HUES48 (cell line): Measurements from ENCODE around the gene PRKCD.

Experiments used
- H3K27ac ChIP-seq: one replicate; pipeline ENCODE4 v1.7.0; 2013; ENCODE audit warnings: low read depth, low read length, inconsistent platforms
- H3K27me3 ChIP-seq: 2 replicates; pipeline ENCODE4 v1.6.1; 2013; ENCODE audit warnings: mild to moderate bottlenecking, low read length; ENCODE audit not compliant: control insufficient read depth, insufficient read depth
- H3K36me3 ChIP-seq: 2 replicates; pipeline ENCODE4 v1.6.1; 2013; ENCODE audit warnings: low read length; ENCODE audit not compliant: control insufficient read depth, insufficient read depth
- H3K4me1 ChIP-seq: 2 replicates; pipeline ENCODE4 v1.6.1; 2013; ENCODE audit warnings: mild to moderate bottlenecking, low read length; ENCODE audit not compliant: control insufficient read depth, insufficient read depth
- H3K4me3 ChIP-seq: 2 replicates; pipeline ENCODE4 v1.5.1; 2013; ENCODE audit warnings: mild to moderate bottlenecking, low read depth, low read length
- H3K9ac ChIP-seq: 2 replicates; pipeline ENCODE4 v1.6.1; 2013; ENCODE audit warnings: mild to moderate bottlenecking, low read depth, low read length, moderate library complexity
- H3K9me3 ChIP-seq: 2 replicates; pipeline ENCODE4 v1.6.1; 2013; ENCODE audit warnings: low read length; ENCODE audit not compliant: control insufficient read depth, insufficient read depth

The PRKCD gene

DNA sequence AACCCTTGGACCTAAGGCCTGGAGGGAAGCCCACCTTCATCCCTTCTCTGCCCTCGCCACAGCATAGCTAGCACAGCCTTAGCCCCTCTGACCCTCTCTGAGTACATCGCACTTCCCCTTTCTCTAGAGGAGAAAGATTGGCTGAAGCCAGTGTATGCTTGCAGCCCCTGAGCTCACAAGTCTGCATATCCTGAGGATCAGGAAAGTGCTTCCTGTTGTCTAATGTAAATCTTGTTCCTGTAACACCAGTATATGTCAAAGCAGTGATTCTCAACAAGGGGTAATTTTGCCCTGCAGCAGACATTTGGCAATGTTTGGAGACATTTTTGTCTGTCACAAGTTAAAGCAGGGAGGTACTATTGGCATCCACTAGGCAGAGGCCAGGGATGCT lies 2.2 kb upstream of the PRKCD start:
- H3K4me1 ChIP-seq: peaks cover 20% of the 10 kb centered on the region
- H3K4me3 ChIP-seq: no peak overlapping the region
- H3K9me3 ChIP-seq: no peaks in the 10 kb centered on the region
- no peak overlapping the region for H3K9ac ChIP-seq
- no peaks in the 10 kb centered on the region for H3K36me3 ChIP-seq
- H3K27ac ChIP-seq: peak overlapping the region; percentile 4
- H3K27me3 ChIP-seq: peaks cover 13% of the 10 kb centered on the region; the same call in 1 of the 2 replicates

DNA sequence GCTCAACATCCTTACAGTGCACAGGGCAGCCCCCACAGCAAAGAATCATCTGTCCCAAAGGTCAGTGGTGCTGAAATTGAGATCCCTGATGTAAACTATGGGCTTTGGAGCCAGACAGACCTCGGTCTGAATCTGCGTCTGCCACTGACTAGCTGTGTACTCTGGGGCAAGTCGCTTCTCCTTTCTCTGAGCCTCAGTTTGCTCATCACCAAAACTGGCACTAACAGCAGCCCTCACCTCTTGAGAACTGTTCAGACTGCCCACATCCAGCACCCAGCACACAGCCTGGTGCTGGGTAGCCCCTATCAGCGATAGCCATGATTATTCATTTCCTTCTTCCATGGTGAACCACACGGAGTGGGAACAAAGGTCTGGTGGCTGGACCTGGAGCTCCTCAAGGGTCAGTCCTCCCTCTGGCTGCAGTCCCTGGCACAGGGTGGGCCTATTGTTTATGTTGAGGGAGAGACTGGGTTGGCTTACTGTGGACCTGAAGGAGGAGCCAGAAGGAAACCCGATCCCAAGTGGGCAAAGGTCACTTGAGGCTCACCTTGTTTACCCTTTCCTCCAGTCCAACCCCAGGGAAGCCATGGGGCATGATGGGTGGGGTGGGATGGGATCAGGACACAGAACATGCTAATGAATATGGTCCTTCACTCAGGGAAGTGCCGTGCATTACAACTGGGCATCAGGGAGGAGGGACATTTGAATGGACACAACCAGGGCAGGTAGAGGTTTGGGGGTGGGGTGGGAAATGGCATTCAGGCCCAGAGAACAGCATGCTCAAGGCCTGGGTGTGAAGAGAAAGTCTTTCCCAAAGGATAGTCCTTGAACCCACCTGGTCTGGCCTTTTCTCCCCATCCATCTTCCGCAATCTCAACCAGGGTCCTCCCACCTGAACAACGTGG lies 1.6 kb upstream of the PRKCD start:
- H3K4me1 ChIP-seq: peaks cover 20% of the 10 kb centered on the region
- peaks cover 13% of the 10 kb centered on the region; the same call in 1 of the 2 replicates for H3K27me3 ChIP-seq
- H3K4me3 ChIP-seq: no peak overlapping the region
- no peaks in the 10 kb centered on the region for H3K36me3 ChIP-seq
- H3K9ac ChIP-seq: no peak overlapping the region
- H3K27ac ChIP-seq: peak overlapping the region; percentile 4
- no peaks in the 10 kb centered on the region for H3K9me3 ChIP-seq

GRCh38 chr3:53160061-53160659 lies 849 bp upstream of the PRKCD start:
- Histone ChIP-seq H3K9ac (no peak overlapping the region), H3K4me1 (peaks cover 20% of the 10 kb centered on the region), H3K27ac (no peak overlapping the region)

GRCh38 chr3:53161450-53161819 lies 426 bp downstream of the PRKCD start:
- Histone ChIP-seq H3K27ac (peak overlapping the region; percentile 23), H3K4me3 (peak overlapping the region; percentile 80), H3K9me3 (no peaks in the 10 kb centered on the region), H3K36me3 (no peaks in the 10 kb centered on the region), H3K9ac (0 out of 2 replicates have a peak overlapping the region, but pooled peaks have one; percentile 29), H3K4me1 (peaks cover 20% of the 10 kb centered on the region), H3K27me3 (peaks cover 13% of the 10 kb centered on the region; the same call in 1 of the 2 replicates)

More at GRCh38 chr3:53160061-53160659, 849 bp upstream of the PRKCD start:
- H3K27me3 ChIP-seq: peaks cover 13% of the 10 kb centered on the region; the same call in 1 of the 2 replicates
- no peaks in the 10 kb centered on the region for H3K36me3 ChIP-seq
- H3K9me3 ChIP-seq: no peaks in the 10 kb centered on the region
- peak overlapping the region; percentile 80 for H3K4me3 ChIP-seq

DNA sequence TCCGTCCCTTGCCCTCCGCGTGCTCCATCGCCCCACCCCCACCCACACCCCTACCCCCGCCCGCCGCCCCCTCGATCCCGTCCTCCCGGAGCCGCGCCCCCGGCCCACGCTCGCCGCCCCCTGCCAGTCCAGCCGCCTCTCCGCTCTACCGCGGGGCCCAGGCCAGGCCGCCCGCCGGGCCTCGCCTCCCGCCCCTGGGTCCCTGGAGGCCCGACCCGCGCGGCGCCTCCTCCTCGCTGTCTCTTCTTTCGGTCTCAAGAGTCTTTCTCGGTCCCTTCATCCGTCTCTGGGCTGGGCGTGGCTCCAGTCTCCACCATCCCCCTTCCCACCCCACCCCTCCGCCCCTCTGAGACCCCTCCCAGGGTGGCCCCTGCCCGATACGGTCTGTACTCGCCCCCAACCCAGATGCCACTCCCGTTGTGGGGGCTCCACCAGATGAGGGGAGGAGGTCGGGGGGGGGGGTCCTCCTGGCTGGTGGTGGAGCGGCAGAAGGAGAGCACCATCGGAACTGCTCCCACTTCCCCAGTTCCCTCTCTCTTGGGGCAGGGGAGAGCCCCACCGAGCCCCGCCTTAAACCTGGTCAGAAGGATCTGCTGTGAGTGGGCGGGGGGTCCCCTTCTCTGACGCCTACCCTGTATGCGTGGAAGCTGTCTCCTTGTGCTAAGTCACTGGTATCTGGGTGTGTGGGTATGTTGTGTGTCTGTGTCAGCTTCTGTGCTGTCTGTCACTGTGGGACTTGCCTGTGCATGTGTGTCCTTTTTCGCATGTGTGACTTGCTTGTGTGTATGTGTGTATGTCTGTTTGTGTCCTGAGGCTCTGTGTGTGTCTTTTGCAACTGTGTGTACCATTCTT lies 1.0 kb downstream of the PRKCD start:
- no peaks in the 10 kb centered on the region for H3K9me3 ChIP-seq
- H3K27ac ChIP-seq: no peak overlapping the region
- no peaks in the 10 kb centered on the region for H3K36me3 ChIP-seq
- peaks cover 18% of the 10 kb centered on the region for H3K4me1 ChIP-seq
- peaks cover 10% of the 10 kb centered on the region; the same call in 1 of the 2 replicates for H3K27me3 ChIP-seq
- H3K4me3 ChIP-seq: peak overlapping the region; percentile 80
- H3K9ac ChIP-seq: no peak overlapping the region

DNA sequence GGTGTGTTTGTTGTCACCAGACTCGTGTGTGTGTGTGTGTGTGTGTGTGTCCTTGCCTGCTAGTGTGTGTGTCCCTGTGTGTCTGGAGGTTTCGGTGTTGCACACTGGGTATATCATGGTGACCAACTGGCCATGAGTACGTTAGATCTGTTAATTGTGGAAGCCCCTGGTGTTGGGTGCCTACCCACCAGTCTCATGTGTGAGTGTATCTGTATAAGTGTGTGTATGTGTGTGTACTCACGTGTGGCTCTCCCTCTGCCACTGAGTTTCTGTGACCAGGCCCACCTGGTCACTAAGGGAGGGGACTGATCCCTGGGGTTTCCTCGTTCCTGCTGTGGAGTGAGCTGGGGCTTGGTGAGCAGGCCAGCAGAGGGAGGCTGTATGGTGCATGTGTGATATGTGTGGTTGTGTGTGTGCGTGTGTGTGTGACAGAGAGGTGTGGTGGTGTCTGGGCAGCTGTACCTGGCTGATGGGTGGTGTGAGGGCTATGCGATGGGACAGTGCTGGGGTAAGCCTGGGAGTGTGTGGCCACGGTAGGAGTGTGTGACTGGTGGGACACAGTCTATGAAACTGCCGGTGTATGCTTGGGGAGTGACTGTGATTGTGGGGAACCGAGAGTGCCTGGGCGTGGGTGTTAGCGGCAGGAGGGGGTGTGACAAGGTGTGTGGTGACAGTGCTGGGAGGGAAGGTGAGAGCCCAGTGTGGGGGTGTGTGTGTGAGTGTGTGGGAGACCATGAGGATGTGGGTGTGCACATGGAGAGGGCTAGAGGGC lies 1.8 kb downstream of the PRKCD start:
- Histone ChIP-seq H3K4me3 (peak overlapping the region; percentile 80), H3K36me3 (no peaks in the 10 kb centered on the region), H3K4me1 (peaks cover 13% of the 10 kb centered on the region), H3K27me3 (peaks cover 8% of the 10 kb centered on the region; the same call in 1 of the 2 replicates), H3K9me3 (no peaks in the 10 kb centered on the region), H3K9ac (no peak overlapping the region), H3K27ac (no peak overlapping the region)

DNA sequence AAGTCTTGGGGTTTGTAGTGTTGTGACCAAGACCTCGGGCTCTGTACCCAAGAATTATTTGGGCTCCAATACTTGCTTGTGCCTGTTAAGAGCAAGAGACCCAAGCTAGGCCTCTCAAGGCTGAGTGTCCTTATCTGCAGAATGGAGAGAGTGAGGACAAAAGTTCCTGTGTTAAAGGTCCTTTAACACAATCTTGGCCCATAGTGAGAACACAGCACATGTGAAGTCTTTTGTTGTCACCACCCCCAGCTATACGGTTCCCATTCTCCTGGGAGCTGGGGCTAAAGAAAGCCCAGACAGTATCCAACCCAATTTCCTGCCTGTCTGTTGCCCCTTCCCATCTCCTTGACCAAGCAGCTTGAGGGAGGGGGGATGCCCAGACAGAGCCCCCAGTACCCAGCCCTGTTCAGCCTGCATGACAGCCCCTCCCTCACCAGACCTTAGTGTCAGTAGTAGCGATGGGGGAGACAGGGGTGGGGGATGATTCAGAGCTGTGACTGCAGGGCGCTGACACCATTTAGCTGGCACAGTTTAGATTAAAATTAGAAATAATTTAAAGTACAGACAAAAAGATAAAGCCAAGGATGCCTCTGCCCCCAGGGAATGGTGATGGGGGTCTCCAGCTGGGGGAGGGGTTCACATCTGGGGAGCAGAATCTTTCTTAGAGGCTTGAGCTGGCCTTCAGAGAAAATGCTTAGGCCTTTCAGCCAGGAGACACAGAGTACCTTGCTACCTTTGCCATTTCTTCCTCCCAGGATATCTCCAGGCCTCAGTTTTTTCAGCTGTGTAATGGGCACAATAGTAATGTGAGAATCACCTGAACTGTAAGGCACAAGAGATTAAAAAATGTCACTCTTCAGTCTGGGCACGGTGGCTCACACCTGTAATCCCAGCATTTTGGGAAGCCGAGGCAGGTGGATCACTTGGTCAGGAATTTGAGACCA lies 2.7 kb downstream of the PRKCD start:
- Histone ChIP-seq H3K27me3 (peaks cover 8% of the 10 kb centered on the region; the same call in 1 of the 2 replicates), H3K4me3 (no peak overlapping the region), H3K27ac (no peak overlapping the region), H3K9ac (no peak overlapping the region), H3K9me3 (no peaks in the 10 kb centered on the region), H3K36me3 (no peaks in the 10 kb centered on the region), H3K4me1 (peaks cover 16% of the 10 kb centered on the region)

GRCh38 chr3:53164911-53165310 lies 3.9 kb downstream of the PRKCD start:
- Histone ChIP-seq H3K4me3 (no peak overlapping the region), H3K36me3 (no peaks in the 10 kb centered on the region), H3K27ac (no peak overlapping the region), H3K4me1 (peaks cover 17% of the 10 kb centered on the region), H3K27me3 (peaks cover 5% of the 10 kb centered on the region; the same call in 1 of the 2 replicates), H3K9ac (no peak overlapping the region), H3K9me3 (no peaks in the 10 kb centered on the region)

DNA sequence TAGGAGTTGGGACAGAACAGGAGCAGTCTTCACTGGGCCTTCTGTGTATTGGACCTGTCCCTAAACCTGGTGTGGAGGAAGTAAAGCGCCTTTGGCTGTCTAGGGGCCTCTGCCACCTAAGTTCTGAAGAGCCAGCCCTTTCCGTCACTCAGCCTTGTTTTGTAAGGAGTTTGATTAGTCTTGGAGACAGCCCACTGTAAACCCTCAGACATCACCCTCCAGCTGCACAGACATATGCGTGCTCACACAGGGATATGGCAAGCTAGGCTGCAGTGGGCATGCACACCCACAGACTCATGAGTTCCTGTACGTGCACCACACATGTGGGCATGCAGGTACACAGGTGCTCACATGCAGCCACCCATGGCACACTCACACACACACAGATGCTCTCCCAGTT lies 5.2 kb downstream of the PRKCD start:
- no peaks in the 10 kb centered on the region for H3K9me3 ChIP-seq
- no peaks in the 10 kb centered on the region for H3K27me3 ChIP-seq
- no peak overlapping the region for H3K9ac ChIP-seq
- H3K4me3 ChIP-seq: no peak overlapping the region
- no peak overlapping the region for H3K27ac ChIP-seq
- no peaks in the 10 kb centered on the region for H3K36me3 ChIP-seq
- H3K4me1 ChIP-seq: peaks cover 13% of the 10 kb centered on the region; the same call in 1 of the 2 replicates
